Suprapubic skin (tissue), 4 donors: Measurements from ENCODE around the gene MAGI1. TPM values are rescaled to one million over a fixed set of nuclear protein-coding genes. Genes with fewer than 3 reads are reported as not detected.

ENCODE experiments used
- DNase-seq, 2 donors: peaks; one replicate each; pipeline ENCODE4 v3.0.0-alpha.2; 2019; ENCODE audit warnings: low spot score in 2 of 2
- H3K27ac ChIP-seq: fragments of 200-600 bp; sonication (generic); one replicate; pipeline ENCODE4 v1.5.1; 2019
- H3K27me3 ChIP-seq: fragments of 200-600 bp; sonication (generic); one replicate; pipeline ENCODE4 v1.5.1; 2019
- H3K36me3 ChIP-seq: fragments of 200-600 bp; sonication (generic); one replicate; pipeline ENCODE4 v1.5.1; 2019
- H3K4me1 ChIP-seq: fragments of 200-600 bp; sonication (generic); one replicate; pipeline ENCODE4 v1.5.1; 2019
- H3K4me3 ChIP-seq: fragments of 200-600 bp; sonication (generic); one replicate; pipeline ENCODE4 v1.5.1; 2019; ENCODE audit warnings: mild to moderate bottlenecking
- H3K9me3 ChIP-seq: fragments of 200-600 bp; sonication (generic); one replicate; pipeline ENCODE4 v1.5.1; 2019
- CTCF ChIP-seq, 2 donors: fragments of 200-600 bp in 1 of 2; fragments of 450-650 bp in 1 of 2; sonication (generic) in 1 of 2; IDR thresholded peaks; one replicate each; pipeline ENCODE4 v1.5.1; 2016 to 2019; ENCODE audit warnings: antibody characterized with exemption in 2 of 2, mild to moderate bottlenecking in 1 of 2, moderate library complexity in 1 of 2
- EP300 ChIP-seq: sonication (generic); formaldehyde crosslinking; IDR thresholded peaks from one replicate; pipeline ENCODE4 v1.6.1; 2017; ENCODE audit warnings: antibody characterized with exemption
- POLR2A ChIP-seq, 2 donors: fragments of 450-650 bp; IDR thresholded peaks; one replicate each; pipeline ENCODE4 v1.6.1; 2017; ENCODE audit warnings: antibody characterized with exemption in 2 of 2, mild to moderate bottlenecking in 2 of 2, moderate library complexity in 2 of 2
- POLR2AphosphoS5 ChIP-seq, 3 donors: sonication (generic); formaldehyde crosslinking; IDR thresholded peaks; one replicate each; pipeline ENCODE4 v1.6.1; 2017; ENCODE audit warnings: antibody characterized with exemption in 3 of 3
- WGBS: methylation state at CpG from one replicate; pipeline ENCODE4 v1.1.5; 2018; 5-methylcytosine and 5-hydroxymethylcytosine counted together
- total RNA-seq, 4 donors: library from RNA; depleted of rRNA; stranded (reverse); fragments of >200 nt; gene quantifications; one replicate each; pipeline ENCODE4 v1.1.0, GENCODE V29; 2016

MAGI1 gene
- total RNA-seq, 4 donors from 2014 or later = 37.9 to 71.5 (median 48.6) TPM

DNA sequence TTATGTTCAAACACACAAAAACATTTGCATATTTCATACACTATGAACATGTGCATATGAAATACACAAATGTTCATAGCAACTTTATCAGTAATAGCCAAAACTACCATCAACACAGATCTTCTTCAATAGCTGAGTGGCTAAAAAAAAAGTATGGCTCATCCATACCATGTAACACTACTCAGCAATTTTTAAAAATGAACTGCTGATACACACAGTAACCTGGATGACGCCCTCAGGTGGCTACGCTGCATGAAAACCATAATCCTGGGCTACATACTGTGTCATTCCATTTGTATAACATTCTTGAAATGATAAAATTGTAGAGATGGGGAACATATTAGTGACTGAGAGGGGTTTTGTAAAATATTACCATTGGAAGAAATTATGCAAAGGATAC, 243.6 kb downstream of the MAGI1 start:
- no peak overlapping the region for H3K4me3 ChIP-seq
- DNase-seq = no peak
- WGBS = 90% methylated on average over 2 of the region's 2 CpGs
- H3K36me3 ChIP-seq = no peaks in the 10 kb centered on the region
- H3K27ac ChIP-seq = no peak overlapping the region
- H3K9me3 ChIP-seq = no peaks in the 10 kb centered on the region
- H3K27me3 ChIP-seq = no peaks in the 10 kb centered on the region
- peaks cover 10% of the 10 kb centered on the region for H3K4me1 ChIP-seq
- TF ChIP-seq CTCF (IDR thresholded peaks at IDR 0.05) (no peak), POLR2A (IDR thresholded peaks at IDR 0.05) (no peak), POLR2AphosphoS5 (IDR thresholded peaks at IDR 0.05) (no peak), EP300 (no peak)

DNA sequence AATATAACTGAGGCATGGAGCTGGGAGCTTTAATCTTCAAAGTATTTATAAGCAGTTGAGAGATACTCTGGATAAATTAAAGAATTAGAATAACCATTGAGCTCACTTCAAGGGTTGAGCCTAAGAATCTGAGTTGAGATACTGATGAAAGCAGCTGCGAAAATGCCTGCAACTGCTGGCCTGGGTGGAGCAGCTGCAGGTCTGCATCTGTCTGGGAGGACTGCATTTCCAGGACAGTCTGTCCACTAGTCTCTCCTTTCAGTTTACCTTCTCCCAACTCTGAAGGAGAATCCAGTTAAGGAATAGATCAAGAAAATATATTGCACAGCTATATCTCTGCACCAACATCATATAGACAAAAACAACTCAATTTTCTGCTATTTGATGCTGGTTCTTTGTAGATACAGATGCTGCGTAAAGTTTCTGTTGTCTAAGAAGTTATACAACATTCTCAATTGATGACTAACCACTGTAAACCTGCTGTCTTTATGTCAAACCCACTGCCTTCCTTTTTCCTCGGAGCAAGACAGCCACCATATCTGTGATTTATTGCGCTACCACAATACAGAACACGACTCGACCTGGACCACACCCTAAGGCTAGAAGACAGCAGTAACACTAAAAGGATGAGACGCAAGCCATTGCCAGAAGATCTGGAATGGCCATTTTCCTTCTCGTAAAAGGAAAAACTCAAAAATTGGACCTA, 245.1 kb downstream of the MAGI1 start:
- DNase-seq = no peak
- H3K4me1 ChIP-seq = peaks cover 10% of the 10 kb centered on the region
- H3K27me3 ChIP-seq = no peaks in the 10 kb centered on the region
- no peak overlapping the region for H3K4me3 ChIP-seq
- WGBS = 48% methylated on average over 8 of the region's 8 CpGs
- TF ChIP-seq CTCF (IDR thresholded peaks at IDR 0.05) = no peak
- no peak for TF ChIP-seq POLR2AphosphoS5 (IDR thresholded peaks at IDR 0.05)
- TF ChIP-seq EP300 = no peak
- no peak for TF ChIP-seq POLR2A (IDR thresholded peaks at IDR 0.05)
- H3K27ac ChIP-seq = no peak overlapping the region
- H3K36me3 ChIP-seq = no peaks in the 10 kb centered on the region
- H3K9me3 ChIP-seq = no peaks in the 10 kb centered on the region

DNA sequence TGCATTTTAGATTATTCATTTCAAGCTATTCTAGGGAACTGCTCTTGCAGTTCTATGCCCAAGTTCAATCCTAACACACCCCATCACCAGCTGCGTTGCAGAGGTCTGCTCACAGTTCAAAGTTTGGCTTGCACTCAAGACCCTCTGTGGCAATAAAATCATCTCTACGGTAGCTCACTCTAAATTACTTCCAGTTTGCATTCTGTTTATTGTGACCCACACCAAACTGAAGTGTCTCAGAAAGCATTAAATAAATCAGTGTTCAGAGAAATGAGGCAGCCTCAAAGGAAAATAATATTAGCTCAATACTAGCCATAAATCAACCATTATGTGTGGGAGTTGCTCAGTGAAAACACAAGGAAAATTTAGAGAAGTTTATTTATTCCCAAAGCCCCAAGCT, 250.3 kb downstream of the MAGI1 start:
- Histone ChIP-seq H3K27me3 (no peaks in the 10 kb centered on the region), H3K9me3 (no peaks in the 10 kb centered on the region), H3K4me1 (peaks cover 2% of the 10 kb centered on the region), H3K36me3 (no peaks in the 10 kb centered on the region), H3K27ac (no peak overlapping the region), H3K4me3 (no peak overlapping the region)
- no peak for DNase-seq
- WGBS = 50% methylated on average over 2 of the region's 2 CpGs
- TF ChIP-seq CTCF (IDR thresholded peaks at IDR 0.05) (no peak), EP300 (no peak), POLR2A (IDR thresholded peaks at IDR 0.05) (no peak), POLR2AphosphoS5 (IDR thresholded peaks at IDR 0.05) (no peak)

DNA sequence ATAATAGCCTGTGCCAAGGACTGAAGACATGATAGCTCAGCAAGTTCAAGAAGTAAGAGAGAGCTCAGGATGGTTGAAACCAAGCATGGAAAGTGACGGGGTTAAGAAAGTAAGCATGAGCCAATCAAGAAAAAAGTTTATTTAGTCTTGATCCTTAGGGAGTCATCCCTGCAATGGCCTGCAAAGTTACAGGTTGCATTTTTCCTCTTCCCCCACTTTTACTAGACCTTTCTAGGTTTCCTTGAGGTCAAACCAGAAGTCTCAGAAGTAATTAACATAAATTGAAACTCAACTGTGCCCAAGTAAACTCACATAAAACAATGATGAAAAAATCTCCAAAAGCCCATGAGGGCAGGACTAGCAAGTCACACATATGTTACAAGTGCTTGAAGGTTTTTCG, 250.9 kb downstream of the MAGI1 start:
- Histone ChIP-seq H3K4me1 (no peaks in the 10 kb centered on the region), H3K9me3 (no peaks in the 10 kb centered on the region), H3K4me3 (no peak overlapping the region), H3K36me3 (no peaks in the 10 kb centered on the region), H3K27ac (no peak overlapping the region), H3K27me3 (no peaks in the 10 kb centered on the region)
- DNase-seq = no peak
- TF ChIP-seq POLR2A (IDR thresholded peaks at IDR 0.05) (no peak), CTCF (IDR thresholded peaks at IDR 0.05) (no peak), POLR2AphosphoS5 (IDR thresholded peaks at IDR 0.05) (no peak), EP300 (no peak)
- 93% methylated on average over 2 of the region's 2 CpGs for WGBS

DNA sequence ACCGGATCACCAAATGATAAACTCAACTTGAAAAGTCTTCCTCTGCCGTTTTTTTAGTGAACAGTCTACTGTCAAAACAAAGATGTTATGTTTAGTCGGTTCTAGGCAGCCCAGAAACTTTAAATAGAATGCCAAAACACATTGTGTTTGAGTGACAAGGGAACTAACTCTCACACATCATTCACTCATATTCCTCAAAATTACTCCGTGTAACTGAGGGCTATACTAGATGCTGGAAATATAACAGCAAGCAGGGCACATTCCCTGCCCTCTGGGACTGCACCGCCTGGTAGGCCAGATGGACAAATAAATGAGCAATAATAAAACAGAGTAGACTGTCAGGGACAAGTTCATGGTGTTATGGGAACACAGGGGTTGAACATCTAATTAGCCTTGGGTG, 251.4 kb downstream of the MAGI1 start:
- no peak for DNase-seq
- TF ChIP-seq POLR2A (IDR thresholded peaks at IDR 0.05) = no peak
- TF ChIP-seq POLR2AphosphoS5 (IDR thresholded peaks at IDR 0.05) = no peak
- no peak for TF ChIP-seq CTCF (IDR thresholded peaks at IDR 0.05)
- no peak for TF ChIP-seq EP300
- no peak overlapping the region for H3K4me3 ChIP-seq
- no peaks in the 10 kb centered on the region for H3K9me3 ChIP-seq
- H3K36me3 ChIP-seq = no peaks in the 10 kb centered on the region
- WGBS = 63% methylated on average over 5 of the region's 5 CpGs
- H3K27ac ChIP-seq = no peak overlapping the region
- H3K4me1 ChIP-seq = no peaks in the 10 kb centered on the region
- H3K27me3 ChIP-seq = no peaks in the 10 kb centered on the region
